ENCODE data around the gene IL11.

Gene IL11

GRCh38 chr19:55315956-55316525 lies 54.2 kb downstream of the IL11 start:
- intact Hi-C loops (cut with DNase I), result no loop called here
- DNase-seq, result no peak

GRCh38 chr19:55314396-55314795 lies 55.9 kb downstream of the IL11 start:
- DNase-seq, result no peak
- intact Hi-C loops (cut with DNase I), result no loop called here

Measured in head of caudate nucleus (tissue), 42 donors.